Measurements from ENCODE around the gene REX1BD. TPM values are rescaled to one million over a fixed set of nuclear protein-coding genes. Genes with fewer than 3 reads are reported as not detected.

The REX1BD gene
- total and polyA plus RNA-seq, 2 of the 13 experiments (the other 11 are each of a cell fraction or from before 2014, with no cell fraction given): 7.5 to 25.4 TPM

GRCh38 chr19:18589380-18590272 lies 1.0 kb downstream of the REX1BD start (continued):
- TF ChIP-seq PREB (CRISPR knock-in tag; IDR thresholded peaks at IDR 0.05) (peak; percentile 91; the same call in 1 of the 2 replicates), ZNF614 (CRISPR knock-in tag; IDR thresholded peaks at IDR 0.05; ENCODE audit: borderline replicate concordance) (no peak; the same call in 1 of the 2 replicates), ZNF619 (CRISPR knock-in tag; IDR thresholded peaks at IDR 0.05) (no peak), RBFOX2 (IDR thresholded peaks at IDR 0.05; ENCODE audit: low read depth, low read length) (peak; percentile 10), SETDB1 (CRISPR knock-in tag; IDR thresholded peaks at IDR 0.05; ENCODE audit: borderline replicate concordance) (no peak), ZNF569 (CRISPR knock-in tag; IDR thresholded peaks at IDR 0.05; ENCODE audit: borderline replicate concordance) (peak; percentile 52; the same call in 1 of the 2 replicates), RFXANK (CRISPR knock-in tag; IDR thresholded peaks at IDR 0.05) (no peak), HIC2 (CRISPR knock-in tag; IDR thresholded peaks at IDR 0.05; ENCODE audit: low read depth) (peak; percentile 74; the same call in 1 of the 2 replicates), ADNP (CRISPR knock-in tag; IDR thresholded peaks at IDR 0.05) (no peak), SPEN (CRISPR knock-in tag; IDR thresholded peaks at IDR 0.05; ENCODE audit: low read depth) (peak; percentile 85), ZNF513 (CRISPR knock-in tag; conservative IDR thresholded peaks at IDR 0.05) (no peak), MAFG (CRISPR knock-in tag; IDR thresholded peaks at IDR 0.05) (0 out of 2 replicates have a peak, but pooled peaks have one; percentile 18)
- TF ChIP-seq, protein P1, sequence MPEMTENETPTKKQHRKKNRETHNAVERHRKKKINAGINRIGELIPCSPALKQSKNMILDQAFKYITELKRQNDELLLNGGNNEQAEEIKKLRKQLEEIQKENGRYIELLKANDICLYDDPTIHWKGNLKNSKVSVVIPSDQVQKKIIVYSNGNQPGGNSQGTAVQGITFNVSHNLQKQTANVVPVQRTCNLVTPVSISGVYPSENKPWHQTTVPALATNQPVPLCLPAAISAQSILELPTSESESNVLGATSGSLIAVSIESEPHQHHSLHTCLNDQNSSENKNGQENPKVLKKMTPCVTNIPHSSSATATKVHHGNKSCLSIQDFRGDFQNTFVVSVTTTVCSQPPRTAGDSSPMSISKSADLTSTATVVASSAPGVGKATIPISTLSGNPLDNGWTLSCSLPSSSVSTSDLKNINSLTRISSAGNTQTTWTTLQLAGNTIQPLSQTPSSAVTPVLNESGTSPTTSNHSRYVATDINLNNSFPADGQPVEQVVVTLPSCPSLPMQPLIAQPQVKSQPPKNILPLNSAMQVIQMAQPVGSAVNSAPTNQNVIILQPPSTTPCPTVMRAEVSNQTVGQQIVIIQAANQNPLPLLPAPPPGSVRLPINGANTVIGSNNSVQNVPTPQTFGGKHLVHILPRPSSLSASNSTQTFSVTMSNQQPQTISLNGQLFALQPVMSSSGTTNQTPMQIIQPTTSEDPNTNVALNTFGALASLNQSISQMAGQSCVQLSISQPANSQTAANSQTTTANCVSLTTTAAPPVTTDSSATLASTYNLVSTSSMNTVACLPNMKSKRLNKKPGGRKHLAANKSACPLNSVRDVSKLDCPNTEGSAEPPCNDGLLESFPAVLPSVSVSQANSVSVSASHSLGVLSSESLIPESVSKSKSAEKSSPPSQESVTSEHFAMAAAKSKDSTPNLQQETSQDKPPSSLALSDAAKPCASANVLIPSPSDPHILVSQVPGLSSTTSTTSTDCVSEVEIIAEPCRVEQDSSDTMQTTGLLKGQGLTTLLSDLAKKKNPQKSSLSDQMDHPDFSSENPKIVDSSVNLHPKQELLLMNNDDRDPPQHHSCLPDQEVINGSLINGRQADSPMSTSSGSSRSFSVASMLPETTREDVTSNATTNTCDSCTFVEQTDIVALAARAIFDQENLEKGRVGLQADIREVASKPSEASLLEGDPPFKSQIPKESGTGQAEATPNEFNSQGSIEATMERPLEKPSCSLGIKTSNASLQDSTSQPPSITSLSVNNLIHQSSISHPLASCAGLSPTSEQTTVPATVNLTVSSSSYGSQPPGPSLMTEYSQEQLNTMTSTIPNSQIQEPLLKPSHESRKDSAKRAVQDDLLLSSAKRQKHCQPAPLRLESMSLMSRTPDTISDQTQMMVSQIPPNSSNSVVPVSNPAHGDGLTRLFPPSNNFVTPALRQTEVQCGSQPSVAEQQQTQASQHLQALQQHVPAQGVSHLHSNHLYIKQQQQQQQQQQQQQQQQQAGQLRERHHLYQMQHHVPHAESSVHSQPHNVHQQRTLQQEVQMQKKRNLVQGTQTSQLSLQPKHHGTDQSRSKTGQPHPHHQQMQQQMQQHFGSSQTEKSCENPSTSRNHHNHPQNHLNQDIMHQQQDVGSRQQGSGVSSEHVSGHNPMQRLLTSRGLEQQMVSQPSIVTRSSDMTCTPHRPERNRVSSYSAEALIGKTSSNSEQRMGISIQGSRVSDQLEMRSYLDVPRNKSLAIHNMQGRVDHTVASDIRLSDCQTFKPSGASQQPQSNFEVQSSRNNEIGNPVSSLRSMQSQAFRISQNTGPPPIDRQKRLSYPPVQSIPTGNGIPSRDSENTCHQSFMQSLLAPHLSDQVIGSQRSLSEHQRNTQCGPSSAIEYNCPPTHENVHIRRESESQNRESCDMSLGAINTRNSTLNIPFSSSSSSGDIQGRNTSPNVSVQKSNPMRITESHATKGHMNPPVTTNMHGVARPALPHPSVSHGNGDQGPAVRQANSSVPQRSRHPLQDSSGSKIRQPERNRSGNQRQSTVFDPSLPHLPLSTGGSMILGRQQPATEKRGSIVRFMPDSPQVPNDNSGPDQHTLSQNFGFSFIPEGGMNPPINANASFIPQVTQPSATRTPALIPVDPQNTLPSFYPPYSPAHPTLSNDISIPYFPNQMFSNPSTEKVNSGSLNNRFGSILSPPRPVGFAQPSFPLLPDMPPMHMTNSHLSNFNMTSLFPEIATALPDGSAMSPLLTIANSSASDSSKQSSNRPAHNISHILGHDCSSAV (CRISPR knock-in tag; IDR thresholded peaks at IDR 0.05; ENCODE audit: borderline replicate concordance): 0 out of 2 replicates have a peak, but pooled peaks have one; percentile 14
